OCI-LY3 (cell line): ENCODE measurements around the gene FZR1.

Source experiments
- H2AFZ ChIP-seq: fragments of 200-600, 300-600 bp; shearing (Covaris generic); 2 replicates; pipeline ENCODE4 v1.6.0; 2014; ENCODE audit warnings: antibody characterized with exemption, low read depth, low read length
- H3K27ac ChIP-seq: fragments of 200-600, 300-600 bp; sonication (generic); 2 replicates; pipeline ENCODE4 v1.5.1; 2014; ENCODE audit warnings: mild to moderate bottlenecking, low read length, moderate library complexity, mixed read lengths
- H3K27me3 ChIP-seq: fragments of 200-600, 300-600 bp; sonication (generic); 2 replicates; pipeline ENCODE4 v1.6.1; 2014; ENCODE audit warnings: low read depth, low read length, mixed read lengths
- H3K36me3 ChIP-seq: fragments of 200-600, 300-600 bp; sonication (generic); replicated peaks from 2 replicates; pipeline ENCODE3; 2014; ENCODE audit warnings: low read depth, low read length, mixed read lengths
- H3K4me1 ChIP-seq: fragments of 300-600, 200-600 bp; sonication (generic); 2 replicates; pipeline ENCODE4 v1.6.1; 2014; ENCODE audit warnings: low read length, mixed read lengths
- H3K4me2 ChIP-seq: fragments of 200-600, 300-600 bp; sonication (generic); 2 replicates; pipeline ENCODE4 v1.6.1; 2014; ENCODE audit warnings: low read length, mixed read lengths
- H3K4me3 ChIP-seq: fragments of 300-600, 200-600 bp; sonication (generic); 2 replicates; pipeline ENCODE4 v1.5.1; 2014; ENCODE audit warnings: antibody characterized with exemption, mild to moderate bottlenecking, low read length, moderate library complexity
- H3K79me2 ChIP-seq: fragments of 300-600, 200-600 bp; shearing (Covaris generic); 2 replicates; pipeline ENCODE4 v1.6.1; 2014; ENCODE audit warnings: mild to moderate bottlenecking, low read length, mixed read lengths
- H3K9ac ChIP-seq: fragments of 300-600, 200-600 bp; shearing (Covaris generic); 2 replicates; pipeline ENCODE4 v1.6.0; 2014; ENCODE audit warnings: mild to moderate bottlenecking, low read length, moderate library complexity
- H3K9me3 ChIP-seq: fragments of 200-600, 300-600 bp; shearing (Covaris generic); 2 replicates; pipeline ENCODE4 v1.6.1; 2014; ENCODE audit warnings: low read length, mixed read lengths; ENCODE audit not compliant: insufficient read depth
- H4K20me1 ChIP-seq: fragments of 200-600, 300-600 bp; sonication (generic); 2 replicates; pipeline ENCODE4 v1.6.1; 2016; ENCODE audit warnings: low read length, mixed read lengths; ENCODE audit not compliant: insufficient read depth
- CTCF ChIP-seq: fragments of 200-600, 300-600 bp; sonication (generic); IDR thresholded peaks from 2 replicates; pipeline ENCODE4 v1.5.1; 2014; ENCODE audit warnings: antibody characterized with exemption, low read length, low read depth
- EZH2phosphoT487 ChIP-seq: fragments of 200-600 bp; shearing (Covaris generic); IDR thresholded peaks from 2 replicates; pipeline ENCODE4 v1.6.1; 2018; ENCODE audit warnings: antibody characterized with exemption, mixed run types, low read depth

Gene FZR1

GRCh38 chr19:3508771-3509535, 2.8 kb downstream of the FZR1 start:
- Histone ChIP-seq H3K27ac (no peak overlapping the region), H2AFZ (no peak overlapping the region), H4K20me1 (peaks cover 54% of the 10 kb centered on the region), H3K9me3 (no peaks in the 10 kb centered on the region), H3K27me3 (no peaks in the 10 kb centered on the region), H3K4me3 (no peak overlapping the region), H3K4me2 (no peak overlapping the region), H3K36me3 (peaks cover 27% of the 10 kb centered on the region), H3K9ac (no peak overlapping the region), H3K4me1 (peaks cover 14% of the 10 kb centered on the region), H3K79me2 (peaks cover 78% of the 10 kb centered on the region)
- TF ChIP-seq EZH2phosphoT487 (no peak), CTCF (no peak)

- H3K27me3 ChIP-seq: no peaks in the 10 kb centered on the region
- TF ChIP-seq EZH2phosphoT487 (no peak), CTCF (no peak)
- no peak overlapping the region for H3K9ac ChIP-seq
- H3K4me3 ChIP-seq: no peak overlapping the region
- H3K27ac ChIP-seq: no peak overlapping the region
- H3K79me2 ChIP-seq: peaks cover 84% of the 10 kb centered on the region
- no peak overlapping the region for H3K4me2 ChIP-seq
- H3K4me1 ChIP-seq: peaks cover 14% of the 10 kb centered on the region
- peaks cover 60% of the 10 kb centered on the region for H4K20me1 ChIP-seq
- H3K9me3 ChIP-seq: no peaks in the 10 kb centered on the region
- peaks cover 27% of the 10 kb centered on the region for H3K36me3 ChIP-seq
- H2AFZ ChIP-seq: no peak overlapping the region
Observed at GRCh38 chr19:3509566-3509989, 3.5 kb downstream of the FZR1 start.

- TF ChIP-seq CTCF (no peak), EZH2phosphoT487 (no peak)
- Histone ChIP-seq H3K27ac (no peak overlapping the region), H3K4me3 (no peak overlapping the region), H3K27me3 (no peaks in the 10 kb centered on the region), H4K20me1 (peaks cover 69% of the 10 kb centered on the region), H3K9me3 (no peaks in the 10 kb centered on the region), H3K4me2 (no peak overlapping the region), H3K36me3 (peaks cover 27% of the 10 kb centered on the region), H2AFZ (no peak overlapping the region), H3K79me2 (peaks cover 92% of the 10 kb centered on the region), H3K4me1 (peaks cover 8% of the 10 kb centered on the region), H3K9ac (no peak overlapping the region)
Observed at GRCh38 chr19:3510727-3511126, 4.6 kb downstream of the FZR1 start.

GRCh38 chr19:3511506-3512251, 5.6 kb downstream of the FZR1 start:
- Histone ChIP-seq H3K4me3 (no peak overlapping the region), H3K36me3 (peaks cover 27% of the 10 kb centered on the region), H2AFZ (no peak overlapping the region), H3K27ac (no peak overlapping the region), H3K9me3 (no peaks in the 10 kb centered on the region), H4K20me1 (peaks cover 79% of the 10 kb centered on the region), H3K4me2 (no peak overlapping the region), H3K9ac (no peak overlapping the region), H3K4me1 (peaks cover 11% of the 10 kb centered on the region), H3K27me3 (no peaks in the 10 kb centered on the region), H3K79me2 (peaks cover 96% of the 10 kb centered on the region)
- TF ChIP-seq EZH2phosphoT487: no peak
- no peak for TF ChIP-seq CTCF
